HG02973 (cell line): Measurements from ENCODE around the gene SLC23A1.

Source experiments
- ATAC-seq: cut with Tn5 transposase; IDR thresholded peaks from one replicate; pipeline ENCODE4 v1.9.1; 2021; ENCODE audit warnings: moderate library complexity; ENCODE audit not compliant: unreplicated experiment

Gene SLC23A1

DNA sequence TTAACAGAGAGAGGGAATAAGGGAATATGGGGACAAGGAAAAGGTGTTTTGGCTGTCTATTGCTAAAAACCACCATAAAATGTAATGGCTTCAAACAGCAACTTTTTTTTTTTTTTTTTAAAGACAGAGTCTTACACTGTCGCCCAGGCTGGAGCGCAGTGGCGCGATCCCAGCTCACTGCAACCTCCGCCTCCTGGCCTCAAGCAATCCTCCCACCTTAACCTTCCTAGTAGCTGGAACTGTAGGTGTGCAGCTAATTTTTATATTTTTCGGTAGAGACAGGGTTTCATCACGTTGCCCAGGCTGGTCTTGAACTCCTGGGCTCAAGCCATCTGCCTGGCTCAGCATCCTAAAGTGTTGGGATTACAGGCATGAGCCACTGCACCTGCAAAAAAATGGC is 25.1 kb upstream of the SLC23A1 start:
- ATAC-seq: no peak

DNA sequence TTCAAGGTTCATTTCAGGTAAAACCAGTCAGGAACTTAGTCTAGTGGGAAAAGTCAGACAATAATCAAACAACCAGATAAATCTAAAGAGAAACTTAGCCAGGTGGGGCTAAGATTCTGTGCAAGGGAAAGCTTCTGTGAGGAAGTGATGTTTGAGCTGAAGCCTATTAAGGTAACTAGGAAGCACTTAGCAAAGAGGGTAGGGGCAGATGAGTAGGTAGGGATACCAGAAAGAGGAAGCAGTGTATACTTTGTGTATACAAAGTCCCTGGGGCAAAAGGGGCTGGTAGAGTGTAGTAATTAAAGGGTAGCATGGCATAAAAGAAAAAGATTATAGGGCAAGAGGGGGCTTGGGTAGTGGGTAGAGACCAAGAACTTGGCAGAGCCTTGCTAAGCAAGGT is 24.4 kb upstream of the SLC23A1 start:
- ATAC-seq: no peak

DNA sequence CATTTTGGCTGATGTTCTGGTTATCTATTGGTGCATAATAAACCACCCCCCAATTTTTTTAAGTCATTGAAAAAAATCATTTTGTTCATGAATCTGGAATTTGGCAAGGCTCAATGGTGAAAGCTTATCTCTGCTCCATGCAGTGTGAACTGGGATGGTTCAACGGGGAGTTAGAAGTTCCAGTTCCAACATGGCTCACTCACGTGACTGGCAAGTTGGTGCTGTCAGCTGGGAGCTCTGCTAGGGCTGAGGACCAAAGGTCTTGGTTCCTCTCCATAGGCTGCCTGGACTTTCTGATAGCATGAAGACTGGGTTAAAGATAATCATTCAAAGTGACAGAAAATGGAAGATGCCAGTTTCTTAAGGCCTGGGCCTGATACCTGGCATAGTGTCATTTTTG is 23.9 kb upstream of the SLC23A1 start:
- no peak for ATAC-seq

DNA sequence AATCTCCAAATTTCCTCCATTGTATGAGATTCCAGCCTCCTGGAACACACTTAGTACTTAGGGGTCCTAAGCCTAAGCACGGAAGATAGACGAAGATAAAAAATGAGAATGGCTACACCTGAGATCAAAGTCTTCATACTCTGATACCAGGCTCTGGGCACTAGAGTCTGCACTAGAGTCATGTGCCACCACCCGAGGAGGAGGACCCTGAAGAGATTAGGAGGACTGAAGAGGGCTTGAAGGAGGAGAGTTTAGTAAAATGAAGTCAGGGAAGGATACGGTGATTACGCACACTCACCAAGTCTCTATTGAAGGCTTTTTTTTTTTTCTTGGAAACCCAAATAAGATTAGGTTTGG is 21.4 kb upstream of the SLC23A1 start:
- no peak for ATAC-seq

DNA sequence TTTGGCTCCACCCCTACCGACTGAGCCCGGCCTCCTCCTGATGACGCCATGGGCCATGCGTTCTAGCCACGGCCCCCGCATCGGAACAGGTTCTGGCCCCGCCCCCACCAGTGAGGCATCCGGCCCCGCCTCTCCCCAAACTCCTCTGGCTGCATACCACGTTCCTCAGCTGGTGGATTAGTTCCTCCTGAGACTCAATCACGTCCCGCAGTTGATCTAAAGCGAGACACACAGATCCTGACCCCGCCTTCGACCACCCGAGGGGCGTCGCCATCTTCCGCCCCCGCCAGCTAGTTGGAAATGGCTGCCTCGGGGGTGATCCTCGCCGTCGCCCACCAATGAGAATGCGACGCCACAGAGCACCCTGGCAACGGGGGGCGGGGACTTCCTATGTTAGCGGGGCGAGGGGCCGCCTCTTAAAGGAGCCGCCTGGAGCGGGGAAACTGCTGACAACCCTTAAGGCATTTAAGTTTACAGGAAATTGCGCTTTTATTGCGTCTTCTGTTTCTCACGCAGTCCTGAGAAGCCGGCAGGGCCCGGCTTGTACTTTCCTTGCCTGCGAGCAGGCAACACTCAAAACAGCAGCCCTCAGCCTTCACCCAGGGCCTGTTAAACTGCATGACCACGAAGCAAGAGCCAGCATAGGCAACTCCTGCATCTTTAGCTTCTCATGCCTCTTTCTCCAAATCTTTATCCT is 20.8 kb upstream of the SLC23A1 start, which contains the start of gene SPATA24:
Gene SPATA24, minus strand, starts transcription at position 303 of the 697 bp plus-strand sequence. Its CDS starts 29 bp downstream, at position 274.
- ATAC-seq: peak; percentile 75

DNA sequence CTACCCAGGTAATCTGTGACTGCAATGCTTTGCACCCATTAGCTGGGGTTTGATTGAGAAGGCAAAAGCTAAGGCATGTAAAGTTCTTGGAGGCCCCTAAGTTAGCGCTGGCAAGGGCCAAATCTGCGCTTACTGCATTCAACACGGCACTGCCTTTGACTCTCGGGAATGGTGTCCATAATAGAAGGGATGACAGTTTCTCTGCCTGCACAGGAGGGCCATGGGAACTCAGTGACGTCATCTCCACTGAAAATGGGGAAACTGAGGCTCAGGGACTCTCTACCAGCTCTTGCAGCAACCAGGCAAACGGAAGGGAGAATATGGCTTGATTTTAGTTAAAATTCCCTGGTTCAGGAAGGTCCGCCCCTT is 20.3 kb upstream of the SLC23A1 start:
- ATAC-seq: no peak

DNA sequence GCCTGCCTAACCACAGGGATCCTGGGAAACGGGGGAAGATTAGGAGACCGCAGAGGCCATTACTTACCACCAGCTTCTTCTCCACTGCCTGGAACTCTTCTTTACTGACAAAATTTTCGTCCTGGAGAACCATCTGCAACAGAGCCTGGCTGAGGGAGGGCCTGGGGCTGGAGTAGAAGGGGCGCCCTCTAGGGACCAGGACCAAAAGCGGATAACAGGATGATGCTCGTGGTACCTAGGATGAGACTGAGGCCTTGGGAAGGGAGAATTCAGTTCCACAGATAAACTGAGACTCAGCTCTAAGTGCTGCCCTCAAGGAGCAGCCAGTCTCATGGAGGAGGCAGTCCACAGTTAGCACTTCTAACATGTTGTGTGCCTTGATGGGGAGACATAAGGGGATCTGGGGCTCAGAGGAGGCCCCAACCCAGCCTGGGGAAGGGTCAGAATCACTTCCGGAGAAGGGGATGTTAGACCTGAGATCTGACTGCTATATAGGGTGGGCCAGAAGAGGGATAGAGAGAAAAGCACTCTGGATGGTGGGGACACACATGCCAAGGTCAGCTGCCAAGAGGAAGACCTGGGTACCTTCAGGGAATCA is 19.6 kb upstream of the SLC23A1 start:
- no peak for ATAC-seq

DNA sequence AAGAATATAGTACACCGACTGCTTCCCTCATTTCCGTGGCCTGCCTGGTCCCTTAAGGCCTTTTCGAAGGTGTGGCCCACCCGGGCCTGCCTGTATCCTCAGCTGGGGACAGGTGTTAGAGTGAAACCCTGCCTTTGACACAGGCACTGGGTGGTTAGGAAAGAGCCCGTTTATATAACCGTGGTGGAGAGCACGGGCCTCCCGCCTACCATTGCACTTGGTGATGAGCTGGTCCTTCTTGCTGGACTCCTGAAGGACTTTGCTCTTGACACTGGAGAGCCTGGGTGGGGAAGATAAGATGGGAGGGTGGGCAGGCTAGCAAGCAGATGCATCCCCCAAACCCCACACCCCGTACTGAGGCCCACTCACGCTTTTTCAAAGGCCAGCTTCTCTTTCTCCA is 18.4 kb upstream of the SLC23A1 start:
- ATAC-seq: no peak

DNA sequence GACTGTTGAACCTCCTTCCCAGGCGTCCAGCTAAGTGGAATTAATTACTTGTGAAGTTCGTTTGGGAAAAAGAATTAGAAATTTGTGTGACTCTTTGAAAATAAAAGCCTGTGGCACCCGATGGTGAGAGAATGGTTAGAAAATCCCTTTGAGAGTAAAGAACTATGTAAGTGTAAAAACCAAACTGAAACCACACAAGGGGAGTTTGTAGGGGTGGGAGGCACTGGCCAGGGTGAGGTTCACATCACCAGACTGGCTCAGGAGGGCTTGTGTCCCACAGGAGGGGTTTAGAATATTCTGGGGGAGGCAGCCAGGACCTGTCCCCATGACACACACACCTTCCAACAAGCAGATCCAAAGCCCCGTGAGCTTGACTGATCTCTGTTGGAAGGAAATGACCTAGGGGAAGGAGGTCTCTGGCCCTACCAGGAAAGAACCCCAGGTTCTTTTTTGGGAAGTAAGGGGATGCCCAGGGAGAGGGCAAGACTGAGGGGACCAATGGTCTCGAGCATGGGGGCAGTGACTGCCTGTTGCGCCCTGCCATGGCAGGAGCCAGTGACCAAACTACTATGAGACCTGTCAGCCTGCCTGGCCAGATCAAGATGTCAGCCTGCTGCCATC is 16.5 kb upstream of the SLC23A1 start:
- no peak for ATAC-seq

DNA sequence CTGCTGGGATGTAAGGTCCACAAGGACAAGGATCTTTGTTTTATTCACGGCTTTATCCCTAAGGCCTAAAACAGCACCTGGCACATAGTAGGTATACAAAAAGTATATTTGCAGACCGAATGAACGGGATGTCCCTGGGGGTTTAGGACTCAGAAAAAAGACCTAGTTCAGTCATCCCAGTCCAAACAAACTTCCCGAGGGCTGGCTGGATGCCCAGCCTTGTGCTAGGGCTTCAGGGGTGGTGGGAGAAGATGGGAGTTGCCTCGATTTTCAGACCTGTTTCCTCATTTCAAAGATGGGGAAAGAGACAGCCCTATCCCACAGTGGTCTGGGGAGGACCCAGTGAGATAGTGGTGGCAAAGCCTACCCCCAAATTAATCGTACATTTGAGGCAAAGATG is 14.8 kb upstream of the SLC23A1 start:
- no peak for ATAC-seq

DNA sequence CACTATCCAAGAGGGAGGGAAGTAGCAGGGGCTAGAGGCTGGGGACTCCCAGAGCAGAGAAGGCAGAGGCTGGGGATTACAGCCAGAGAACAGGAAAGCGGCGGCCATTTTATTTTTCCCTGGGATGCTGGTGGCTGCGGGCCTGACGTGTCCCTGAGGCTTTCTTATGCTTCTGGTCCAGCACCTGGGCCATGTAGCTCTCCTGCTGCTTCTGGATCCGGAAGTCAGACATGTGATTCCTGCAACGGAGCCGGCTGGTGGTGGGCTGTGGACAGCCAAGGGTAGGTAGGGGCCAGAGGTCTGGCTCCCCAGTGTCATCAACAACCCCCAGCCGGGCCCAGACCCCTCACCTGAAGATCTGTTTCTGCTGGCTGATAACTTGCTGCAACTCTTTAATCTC is 13.6 kb upstream of the SLC23A1 start:
- ATAC-seq: no peak

DNA sequence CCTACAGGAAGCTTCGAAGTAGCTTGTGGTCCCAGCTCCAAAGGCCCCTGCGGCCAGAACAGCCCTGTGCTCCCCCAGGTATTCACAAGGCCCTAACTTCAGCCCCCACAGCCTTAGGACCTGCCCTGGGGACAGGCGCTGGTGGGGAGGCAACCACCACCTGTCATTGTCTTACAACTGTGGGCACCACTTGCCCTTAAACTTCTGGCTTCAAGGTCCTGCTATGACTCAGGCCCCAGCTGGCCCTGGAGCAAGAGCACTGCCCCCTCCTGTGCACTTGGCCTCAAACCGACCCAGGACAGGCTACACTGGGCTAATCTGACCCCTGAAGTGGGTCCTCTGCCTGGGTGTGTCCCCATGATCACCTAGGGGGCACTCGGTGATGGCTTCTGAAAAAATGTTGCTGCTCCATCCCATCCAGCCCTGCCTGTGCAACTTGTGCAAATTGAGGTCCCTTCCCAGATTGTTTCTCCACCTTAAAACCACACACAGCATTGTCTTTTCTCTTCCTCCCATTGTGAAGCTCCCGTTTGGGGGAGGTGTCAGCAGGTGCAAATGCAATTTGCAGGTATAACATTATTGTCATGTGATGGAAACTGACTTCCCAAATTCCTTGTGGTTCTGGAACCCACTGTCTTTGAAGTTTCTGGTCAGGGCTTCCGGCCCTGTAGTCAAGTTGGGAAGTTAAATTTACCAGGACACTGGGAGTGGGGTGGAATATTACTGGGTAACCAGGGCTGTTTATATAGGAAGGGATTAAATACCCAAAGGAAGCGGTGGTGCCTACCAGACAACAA is 12.9 kb upstream of the SLC23A1 start:
- no peak for ATAC-seq

DNA sequence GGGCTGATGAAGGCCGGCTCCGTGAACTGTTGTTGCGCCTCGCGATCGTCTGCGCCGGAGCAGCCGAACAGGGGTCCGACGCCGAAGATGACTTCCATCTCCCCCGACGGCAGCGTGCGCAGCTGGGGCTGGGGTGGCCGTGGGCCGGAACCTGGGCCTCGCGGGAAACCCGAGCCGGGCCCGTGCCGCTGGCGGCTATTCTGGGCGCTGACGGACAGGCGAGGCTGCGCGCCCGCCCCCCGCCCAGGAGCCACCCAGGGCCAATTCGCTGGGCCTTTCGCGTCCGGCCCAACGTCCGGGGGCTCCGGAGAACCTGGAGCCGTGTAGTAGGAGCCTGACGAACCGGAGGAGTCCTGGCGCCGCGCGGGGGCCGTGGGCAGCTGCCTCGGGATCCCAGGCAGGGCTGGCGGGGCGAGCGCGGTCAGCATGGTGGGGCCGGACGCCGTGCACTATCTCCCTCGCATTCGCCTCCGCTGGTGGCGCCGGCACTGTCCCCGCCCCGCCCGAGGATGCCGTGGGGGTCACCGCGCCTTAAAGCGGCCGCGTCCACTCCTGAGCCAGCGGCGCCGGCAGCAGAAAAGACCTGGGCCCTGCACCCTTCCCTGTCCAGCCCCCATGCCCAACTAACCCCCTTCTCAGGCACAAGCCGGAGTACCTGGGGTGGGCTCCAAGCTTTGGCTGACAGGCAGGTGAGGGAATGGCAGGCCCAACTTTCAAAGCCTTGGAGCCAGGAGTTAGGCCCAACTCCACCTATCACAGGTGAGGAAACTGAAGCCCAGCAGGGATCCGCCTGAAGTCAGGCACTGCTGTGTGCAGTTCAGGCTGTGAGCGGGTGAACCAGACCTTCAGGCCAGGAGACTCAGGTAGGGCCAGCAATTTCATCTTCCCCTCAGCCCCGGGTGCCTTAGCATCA is 11.8 kb upstream of the SLC23A1 start, which contains the start of gene PROB1:
Gene PROB1, minus strand, starts transcription at position 451 of the 913 bp plus-strand sequence. Its CDS starts 23 bp downstream, at position 428.
- ATAC-seq: no peak

DNA sequence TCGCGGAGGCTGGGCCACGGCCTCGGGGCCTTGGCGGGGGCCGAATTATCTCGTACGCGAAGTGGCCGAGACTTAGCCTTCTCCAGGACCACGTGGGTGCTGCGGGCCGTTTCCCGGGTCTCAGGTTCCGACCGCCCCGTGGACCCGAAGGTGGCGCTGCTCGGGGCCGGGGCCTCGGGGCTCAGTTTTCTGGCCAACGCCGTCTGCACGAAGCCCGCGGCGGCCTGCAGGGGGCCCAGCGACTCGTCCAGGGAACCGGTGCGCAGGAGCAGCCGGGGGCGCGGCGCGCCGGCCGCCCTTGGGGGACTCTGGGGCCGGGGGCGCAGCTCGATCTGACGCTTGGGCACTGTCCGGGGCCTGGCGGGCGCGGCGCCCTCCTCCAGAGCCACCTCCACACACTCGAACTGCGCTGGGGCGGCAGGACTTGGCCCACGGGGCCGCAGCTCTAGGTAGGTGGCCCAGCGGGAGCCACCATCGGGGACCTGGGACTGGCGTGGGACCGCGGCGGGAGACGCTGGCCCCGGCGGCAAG is 11.1 kb upstream of the SLC23A1 start:
- ATAC-seq: no peak

DNA sequence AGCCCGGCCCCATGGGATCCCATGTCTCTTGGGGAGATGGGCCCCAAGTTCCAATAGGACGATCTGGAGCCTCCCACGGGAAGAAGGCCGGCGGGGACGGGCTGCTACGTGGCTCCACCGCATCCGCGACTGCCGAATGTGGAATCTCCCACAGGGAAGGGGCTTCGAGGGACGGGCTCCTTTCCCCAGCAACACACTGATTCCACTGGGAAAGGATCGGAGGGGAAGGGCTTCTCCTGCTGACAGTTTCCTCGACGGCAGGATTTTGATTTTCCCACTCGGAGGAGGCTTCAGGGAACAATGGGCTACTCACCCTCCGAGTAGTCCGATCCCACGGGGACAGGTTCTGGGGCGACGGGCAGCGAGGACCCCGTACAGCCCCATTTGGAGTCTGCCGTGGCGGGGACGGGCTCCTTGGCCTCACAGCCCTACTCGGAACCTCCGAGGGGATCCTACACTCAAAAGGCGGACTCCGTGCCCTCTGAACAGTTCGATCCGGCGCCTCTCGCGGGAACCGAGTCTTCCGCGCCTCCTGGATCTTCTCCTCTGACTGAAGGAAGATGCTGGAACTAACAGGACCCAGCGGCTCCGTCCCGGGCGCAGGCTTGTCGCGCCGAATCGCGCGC is 10.5 kb upstream of the SLC23A1 start:
- ATAC-seq: no peak

DNA sequence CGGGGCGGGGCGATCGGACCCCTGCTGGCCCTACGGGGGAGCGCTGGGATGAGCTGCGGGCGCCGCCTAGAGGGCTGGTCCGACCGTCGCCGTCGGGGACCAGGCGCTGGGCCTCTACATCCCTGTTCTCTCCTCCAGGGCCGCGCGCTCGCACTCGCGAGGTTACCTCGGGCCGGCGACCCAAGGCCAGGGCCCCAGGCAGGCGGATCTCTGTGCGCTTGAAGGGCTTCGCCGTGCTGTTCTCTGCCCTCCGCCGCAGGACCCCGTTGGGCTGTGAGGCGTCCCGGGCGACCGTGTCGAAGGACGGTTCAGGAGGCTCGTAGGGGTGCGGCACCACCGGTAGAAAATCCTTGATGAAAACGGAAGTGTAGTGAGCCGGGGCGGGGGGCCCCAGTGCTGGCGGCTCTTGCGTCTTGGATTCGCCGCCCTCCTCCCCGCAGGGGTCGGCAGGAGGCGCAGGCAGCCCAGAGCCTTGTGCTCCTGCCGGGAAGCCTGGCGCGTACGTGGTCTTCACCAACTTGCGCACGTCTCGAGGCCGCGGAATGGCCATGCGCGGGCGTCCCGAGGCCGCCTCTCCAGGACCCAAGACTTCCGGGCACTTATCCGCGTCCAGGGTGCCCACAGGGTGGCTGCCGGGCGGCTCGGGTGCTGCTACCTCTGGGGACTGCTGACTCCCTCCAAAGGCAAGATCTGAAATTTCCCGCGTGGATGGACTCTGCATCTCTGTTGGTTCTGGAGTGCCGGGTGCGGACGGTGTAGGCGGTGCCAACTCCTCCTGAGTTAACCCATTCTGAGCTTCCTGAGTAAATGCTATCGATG is 9.8 kb upstream of the SLC23A1 start:
- ATAC-seq: peak; percentile 39

DNA sequence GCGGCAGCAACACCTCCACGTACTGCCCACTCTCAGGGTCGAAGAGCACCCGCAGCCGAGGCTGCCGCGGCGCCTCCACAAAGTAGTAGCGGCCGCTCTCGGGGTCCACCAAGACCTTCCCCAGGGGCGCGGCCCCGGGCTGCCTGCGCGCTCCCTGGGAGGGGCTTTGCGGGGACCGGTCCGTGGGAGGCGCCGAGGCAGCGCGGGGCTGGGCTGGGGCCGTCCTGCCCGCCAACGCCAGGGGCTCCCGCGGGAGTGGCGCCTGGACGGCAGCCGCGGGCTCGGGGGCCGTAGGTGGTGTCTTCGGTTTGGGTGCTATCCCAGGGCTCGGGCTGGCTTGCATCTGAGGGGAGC is 9.2 kb upstream of the SLC23A1 start:
- no peak for ATAC-seq

DNA sequence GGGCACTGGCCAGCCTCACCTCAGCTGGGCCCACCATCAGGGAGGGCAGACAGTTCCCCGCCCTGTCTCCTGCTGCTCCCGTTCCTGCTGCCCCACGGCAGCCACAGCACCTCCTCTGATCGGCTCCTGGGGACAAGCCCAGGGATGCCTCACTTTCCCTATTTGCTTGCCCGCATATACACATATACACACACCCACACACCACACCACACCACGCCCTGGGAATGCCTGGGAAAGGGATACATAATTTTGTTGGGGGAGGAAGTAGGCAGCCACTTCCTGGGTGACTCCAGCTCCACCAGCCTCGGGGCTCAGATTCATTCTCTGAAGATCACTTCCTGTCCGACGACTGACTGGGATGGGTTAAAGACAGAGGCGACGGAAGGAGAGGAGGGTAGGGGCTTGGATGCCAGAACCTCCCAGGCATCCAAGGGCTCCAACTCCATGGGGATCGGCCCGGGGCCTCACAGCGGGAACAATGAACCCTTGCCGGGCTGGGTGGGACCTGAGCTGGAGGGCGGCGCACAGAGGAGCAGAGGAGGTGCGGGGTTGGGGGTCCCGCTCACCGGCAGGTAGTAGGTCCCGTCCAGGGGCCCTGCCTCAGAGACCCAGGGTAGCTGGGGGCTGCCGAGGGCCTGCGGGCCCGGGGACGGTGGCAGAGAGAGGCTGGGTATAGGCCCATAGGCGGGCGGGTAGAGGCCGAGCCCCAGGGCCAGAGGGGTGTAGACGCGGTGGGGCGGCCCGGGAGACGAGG is 8.7 kb upstream of the SLC23A1 start:
- peak; percentile 0 for ATAC-seq
